Amygdala (tissue), 56 donors: ENCODE measurements around the gene ARF6.
"Not testable (repeated sequence)": the region's sequence is repeated elsewhere in the genome, so short reads cannot be mapped to it uniquely, and the experiment has no call there.

Experiments
- DNase-seq, 56 donors: peaks; one replicate each; lab custom pipeline; 2025; lab: John Stamatoyannopoulos, UW

Gene ARF6

GRCh38 chr14:49936882-49937281, 44.0 kb downstream of the ARF6 start:
- not testable (repeated sequence) for DNase-seq

GRCh38 chr14:49939215-49939614, 46.3 kb downstream of the ARF6 start:
- not testable (repeated sequence) for DNase-seq

GRCh38 chr14:49939884-49940510, 47.1 kb downstream of the ARF6 start:
- no peak for DNase-seq

DNA sequence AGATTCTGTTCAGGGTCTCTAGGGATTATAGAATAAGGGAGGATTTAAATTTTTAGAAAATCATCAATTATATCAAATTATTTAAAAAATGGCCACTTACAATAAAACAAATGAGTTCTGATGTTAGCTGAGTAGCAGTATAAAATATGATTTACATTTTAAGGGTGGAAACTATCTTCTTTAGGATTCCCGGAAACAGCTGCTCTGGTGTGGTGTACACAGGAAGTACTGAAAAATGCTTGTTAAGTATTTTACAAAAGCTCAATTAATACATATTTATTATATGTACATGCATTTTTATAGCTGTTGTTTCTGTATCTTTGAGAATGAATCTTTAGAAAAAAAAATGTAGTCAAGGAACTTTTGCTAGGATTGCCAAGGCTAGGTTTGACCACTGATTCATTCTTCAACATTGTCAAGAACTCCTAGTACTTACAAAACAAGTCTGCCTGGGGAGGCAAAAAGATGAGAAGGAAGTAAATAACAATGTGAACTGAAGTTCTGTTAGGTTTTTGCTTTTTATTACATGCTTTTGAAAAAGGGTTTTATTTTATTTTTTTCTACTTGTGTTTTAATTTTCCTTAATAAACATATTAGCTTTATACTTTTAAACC, 48.0 kb downstream of the ARF6 start:
- no peak for DNase-seq

DNA sequence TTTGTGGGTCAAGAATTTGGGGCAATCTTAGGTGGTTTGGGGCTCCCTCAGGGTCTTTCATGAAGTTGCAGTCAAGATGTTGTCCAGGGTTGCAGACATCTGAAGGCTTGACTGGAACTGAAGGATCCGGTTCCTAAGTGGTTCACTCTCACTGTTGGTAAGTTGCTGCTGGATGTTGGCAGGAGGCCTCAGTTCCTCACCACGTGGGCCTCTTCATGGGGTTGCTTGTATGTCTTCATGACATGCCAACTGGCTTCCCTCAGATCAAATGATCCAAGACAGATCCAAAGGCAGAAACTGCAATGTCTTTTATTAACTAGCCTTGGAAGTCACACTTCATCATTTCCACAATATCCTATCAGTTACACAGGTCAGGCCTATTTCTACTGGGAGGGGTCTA, 49.2 kb downstream of the ARF6 start:
- DNase-seq, result no peak

- DNase-seq, result no peak
Measured at GRCh38 chr14:49944501-49944900, 51.6 kb downstream of the ARF6 start.

- DNase-seq, result no peak
Measured at GRCh38 chr14:49945448-49946319, 52.8 kb downstream of the ARF6 start.
